Measurements from ENCODE around the gene ZFAND4. TPM values are rescaled to one million over a fixed set of nuclear protein-coding genes. Genes with fewer than 3 reads are reported as not detected.
A peak's percentile ranks its signal among the peaks of the same experiment; 100 is the strongest.
"Not testable (repeated sequence)": the region's sequence is repeated elsewhere in the genome, so short reads cannot be mapped to it uniquely, and the experiment has no call there.

Gene ZFAND4
- total RNA-seq, 2 experiments from 2014 or later = 30.4 to 34.5 TPM

DNA sequence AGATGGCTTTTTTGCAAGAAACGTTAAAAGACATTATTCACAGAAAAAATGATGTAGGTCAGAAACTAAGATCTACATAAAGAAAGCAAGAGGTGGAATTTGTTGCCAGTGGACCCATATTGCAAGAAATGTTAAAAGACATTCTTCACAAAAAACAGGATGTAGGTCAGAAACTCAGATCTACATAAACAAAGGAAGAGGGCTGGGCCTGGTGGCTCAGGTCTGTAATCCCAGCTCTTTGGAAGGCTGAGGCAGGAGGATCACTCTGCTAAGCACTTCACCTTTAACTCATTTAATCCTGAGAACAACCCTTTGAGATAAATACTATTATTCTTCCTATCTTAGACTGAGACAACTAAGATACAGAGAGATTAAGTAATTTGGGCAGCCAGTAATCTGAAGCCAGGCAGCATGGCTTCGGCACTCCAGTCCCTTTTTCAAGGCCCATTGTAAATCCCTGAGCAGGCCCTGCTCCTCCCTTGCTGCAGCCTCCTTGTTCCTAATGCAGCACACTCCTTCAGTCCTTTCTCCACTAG is 11.6 kb downstream of the ZFAND4 start:
- no peaks in the 10 kb centered on the region for H3K27me3 Mint-ChIP-seq
- ATAC-seq (ENCODE audit: poor library complexity) = no peak
- peaks cover 85% of the 10 kb centered on the region for H3K36me3 Mint-ChIP-seq (ENCODE audit: low read depth)
- ChIA-PET CTCF (no interaction called here), POLR2A (no interaction called here)
- DNase-seq = no peak
- H3K27me3 ChIP-seq (ENCODE audit: control insufficient read depth in 1 of 2, insufficient read depth in 2 of 2, low read length in 2 of 2) = no peaks in the 10 kb centered on the region
- intact Hi-C loops (cut with DNase I, micrococcal nuclease) = no loop called here
- H3K4me3 ChIP-seq (ENCODE audit: low read length) = no peak overlapping the region
- H3K27ac Mint-ChIP-seq = no peak overlapping the region
- peaks cover 3% of the 10 kb centered on the region for H3K4me1 ChIP-seq (ENCODE audit: insufficient read depth, low read length)
- H3K4me3 Mint-ChIP-seq = no peak overlapping the region
- peaks cover 18 to 20% of the 10 kb centered on the region in 2 experiments for H3K9me3 ChIP-seq (ENCODE audit: control insufficient read depth in 1 of 2, insufficient read depth in 1 of 2, low read length in 2 of 2)
- no peak overlapping the region for H3K27ac ChIP-seq (ENCODE audit: low read depth in 1 of 2, low read length in 2 of 2)
- TF ChIP-seq, protein P1, sequence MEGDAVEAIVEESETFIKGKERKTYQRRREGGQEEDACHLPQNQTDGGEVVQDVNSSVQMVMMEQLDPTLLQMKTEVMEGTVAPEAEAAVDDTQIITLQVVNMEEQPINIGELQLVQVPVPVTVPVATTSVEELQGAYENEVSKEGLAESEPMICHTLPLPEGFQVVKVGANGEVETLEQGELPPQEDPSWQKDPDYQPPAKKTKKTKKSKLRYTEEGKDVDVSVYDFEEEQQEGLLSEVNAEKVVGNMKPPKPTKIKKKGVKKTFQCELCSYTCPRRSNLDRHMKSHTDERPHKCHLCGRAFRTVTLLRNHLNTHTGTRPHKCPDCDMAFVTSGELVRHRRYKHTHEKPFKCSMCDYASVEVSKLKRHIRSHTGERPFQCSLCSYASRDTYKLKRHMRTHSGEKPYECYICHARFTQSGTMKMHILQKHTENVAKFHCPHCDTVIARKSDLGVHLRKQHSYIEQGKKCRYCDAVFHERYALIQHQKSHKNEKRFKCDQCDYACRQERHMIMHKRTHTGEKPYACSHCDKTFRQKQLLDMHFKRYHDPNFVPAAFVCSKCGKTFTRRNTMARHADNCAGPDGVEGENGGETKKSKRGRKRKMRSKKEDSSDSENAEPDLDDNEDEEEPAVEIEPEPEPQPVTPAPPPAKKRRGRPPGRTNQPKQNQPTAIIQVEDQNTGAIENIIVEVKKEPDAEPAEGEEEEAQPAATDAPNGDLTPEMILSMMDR (IDR thresholded peaks at IDR 0.05) = no peak
- peaks cover 33% of the 10 kb centered on the region for H3K36me3 ChIP-seq (ENCODE audit: insufficient read depth, low read length)
- H3K4me1 Mint-ChIP-seq (ENCODE audit: low read depth) = peaks cover 43% of the 10 kb centered on the region
- peaks cover 5% of the 10 kb centered on the region for H3K9me3 Mint-ChIP-seq

DNA sequence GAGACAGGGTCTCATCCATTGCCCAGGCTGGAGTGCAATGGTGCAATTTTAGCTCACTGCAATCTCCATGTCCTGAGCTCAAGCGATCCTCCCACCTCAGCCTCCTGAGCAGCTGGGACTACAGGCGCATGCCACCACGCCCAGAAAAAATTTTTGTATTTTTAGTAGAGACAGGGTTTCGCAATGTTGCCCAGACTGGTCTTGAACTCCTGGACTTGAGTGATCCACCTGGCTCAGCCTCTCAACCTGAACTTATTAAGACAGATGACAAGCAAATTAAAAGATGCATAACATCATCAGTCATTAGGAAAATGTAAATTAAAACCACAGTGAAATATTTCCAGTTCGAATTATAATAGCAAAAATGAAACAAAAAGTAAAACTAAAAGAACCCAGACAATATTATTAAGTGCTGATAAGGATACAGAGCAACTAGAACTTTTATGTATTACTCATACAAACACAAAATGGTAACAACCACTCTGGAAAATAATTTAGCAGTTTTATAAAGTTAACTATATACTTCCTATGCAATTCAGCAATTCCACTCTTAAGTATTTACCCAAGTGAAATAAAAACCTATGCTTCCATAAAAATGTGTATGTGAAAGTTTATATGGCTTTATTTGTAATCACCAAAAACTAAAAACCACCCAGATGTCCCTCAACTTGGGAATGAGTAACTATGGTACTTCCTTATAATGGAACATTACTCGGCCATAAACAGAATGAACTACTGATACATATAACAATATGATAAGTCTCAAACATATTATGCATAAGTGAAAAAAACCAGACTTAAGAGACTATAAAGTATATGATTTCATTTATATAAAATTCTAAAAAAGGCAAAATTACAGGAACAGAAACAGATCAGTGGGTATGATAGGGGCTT is 15.3 kb downstream of the ZFAND4 start:
- Histone ChIP-seq H3K27ac (ENCODE audit: low read depth in 1 of 2, low read length in 2 of 2) (no peak overlapping the region), H3K4me3 (ENCODE audit: low read length) (no peak overlapping the region), H3K9me3 (ENCODE audit: control insufficient read depth in 1 of 2, insufficient read depth in 1 of 2, low read length in 2 of 2) (peaks cover 18 to 20% of the 10 kb centered on the region in 2 experiments), H3K36me3 (ENCODE audit: insufficient read depth, low read length) (peaks cover 30% of the 10 kb centered on the region), H3K27me3 (ENCODE audit: control insufficient read depth in 1 of 2, insufficient read depth in 2 of 2, low read length in 2 of 2) (no peaks in the 10 kb centered on the region), H3K4me1 (ENCODE audit: insufficient read depth, low read length) (peaks cover 3% of the 10 kb centered on the region)
- Mint-ChIP-seq H3K4me3 (no peak overlapping the region), H3K27ac (no peak overlapping the region), H3K36me3 (ENCODE audit: low read depth) (peaks cover 97% of the 10 kb centered on the region), H3K9me3 (peaks cover 5% of the 10 kb centered on the region), H3K27me3 (no peaks in the 10 kb centered on the region), H3K4me1 (ENCODE audit: low read depth) (peaks cover 74% of the 10 kb centered on the region)
- peak in 1 of 14 experiments; percentile 14 for DNase-seq
- POLR2A ChIA-PET = interaction anchor here (0.7 kb wide), 1 partner anchor 17 kb away, joined by 4 read pairs; no protein-coding TSS in a partner anchor
- TF ChIP-seq, protein P1 (IDR thresholded peaks at IDR 0.05) = no peak
- ATAC-seq (ENCODE audit: poor library complexity) = no peak
- CTCF ChIA-PET = no interaction called here
- intact Hi-C loops (cut with DNase I, micrococcal nuclease) = no loop called here

DNA sequence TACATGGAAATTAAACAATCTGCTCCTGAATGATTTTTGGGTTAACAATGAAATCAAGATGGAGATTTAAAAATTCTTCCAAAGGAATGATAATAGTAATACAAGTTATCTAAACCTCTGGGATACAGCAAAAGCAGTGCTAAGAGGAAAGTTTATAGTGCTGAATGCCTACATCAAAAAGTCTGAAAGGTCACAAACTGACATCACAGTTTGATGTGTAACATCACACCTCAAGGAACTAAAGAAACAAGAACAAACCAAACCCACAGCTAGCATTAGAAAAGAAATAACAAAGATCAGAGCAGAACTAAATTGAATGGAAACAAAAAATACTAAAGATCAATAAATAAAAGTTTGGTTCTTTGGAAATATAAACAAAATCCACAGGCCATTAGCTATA is 17.4 kb downstream of the ZFAND4 start:
- no peak overlapping the region for H3K4me3 Mint-ChIP-seq
- intact Hi-C loops (cut with DNase I, micrococcal nuclease) = no loop called here

DNA sequence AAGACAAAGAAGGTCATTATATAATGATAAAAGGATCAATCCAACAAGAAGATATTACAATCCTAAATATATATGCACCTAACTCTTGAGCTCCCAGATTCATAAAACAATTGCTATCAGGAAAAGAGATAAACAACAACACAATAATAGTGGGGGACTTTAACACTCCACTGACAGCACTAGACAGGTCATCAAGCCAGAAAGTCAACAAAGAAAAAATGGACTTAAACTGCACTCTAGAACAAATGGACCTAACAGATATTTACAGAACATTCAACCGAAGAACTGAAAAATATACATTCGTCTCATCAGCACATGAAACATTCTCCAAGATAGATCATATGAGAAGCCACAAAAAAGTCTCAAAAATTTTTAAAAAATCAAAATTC is 17.8 kb downstream of the ZFAND4 start:
- DNase-seq; H3K4me1 ChIP-seq (ENCODE audit: insufficient read depth, low read length); H3K27ac ChIP-seq (ENCODE audit: low read depth in 1 of 2, low read length in 2 of 2); H3K4me3 ChIP-seq (ENCODE audit: low read length); H3K27me3 ChIP-seq (ENCODE audit: control insufficient read depth in 1 of 2, insufficient read depth in 2 of 2, low read length in 2 of 2); H3K9me3 Mint-ChIP-seq; ATAC-seq (ENCODE audit: poor library complexity); H3K27me3 Mint-ChIP-seq; H3K27ac Mint-ChIP-seq; H3K9me3 ChIP-seq (ENCODE audit: control insufficient read depth in 1 of 2, insufficient read depth in 1 of 2, low read length in 2 of 2); intact Hi-C loops (cut with DNase I, micrococcal nuclease); H3K4me3 Mint-ChIP-seq: not testable (repeated sequence)
- Mint-ChIP-seq H3K36me3 (ENCODE audit: low read depth) (peaks cover 89% of the 10 kb centered on the region), H3K4me1 (ENCODE audit: low read depth) (peaks cover 61% of the 10 kb centered on the region)
- CTCF ChIA-PET = interaction anchor here (0.7 kb wide), 1 partner anchor 745 kb away, joined by 3 read pairs; no protein-coding TSS in a partner anchor
- H3K36me3 ChIP-seq (ENCODE audit: insufficient read depth, low read length) = peaks cover 23% of the 10 kb centered on the region
- POLR2A ChIA-PET = interaction anchor here (1.9 kb wide), 1 partner anchor 18 kb away, joined by 5 read pairs; the partner anchor contains the start of gene ZFAND4

More for the DNA sequence above, 17.4 kb downstream of the ZFAND4 start:
- no peak for DNase-seq
- no peaks in the 10 kb centered on the region for H3K27me3 Mint-ChIP-seq
- no peaks in the 10 kb centered on the region for H3K27me3 ChIP-seq (ENCODE audit: control insufficient read depth in 1 of 2, insufficient read depth in 2 of 2, low read length in 2 of 2)
- H3K4me1 Mint-ChIP-seq (ENCODE audit: low read depth) = peaks cover 62% of the 10 kb centered on the region
- TF ChIP-seq, protein P1 (IDR thresholded peaks at IDR 0.05) = no peak
- no peak overlapping the region for H3K27ac ChIP-seq (ENCODE audit: low read depth in 1 of 2, low read length in 2 of 2)
- H3K4me1 ChIP-seq (ENCODE audit: insufficient read depth, low read length) = peaks cover 3% of the 10 kb centered on the region
- no peaks in the 10 kb centered on the region for H3K9me3 Mint-ChIP-seq
- peaks cover under 1 to 9% of the 10 kb centered on the region in 2 experiments for H3K9me3 ChIP-seq (ENCODE audit: control insufficient read depth in 1 of 2, insufficient read depth in 1 of 2, low read length in 2 of 2)
- H3K36me3 ChIP-seq (ENCODE audit: insufficient read depth, low read length) = peaks cover 25% of the 10 kb centered on the region
- H3K36me3 Mint-ChIP-seq (ENCODE audit: low read depth) = peaks cover 94% of the 10 kb centered on the region
- ChIA-PET POLR2A (no interaction called here), CTCF (interaction anchor here (0.7 kb wide), 1 partner anchor 745 kb away, joined by 3 read pairs; no protein-coding TSS in a partner anchor)
- H3K27ac Mint-ChIP-seq = no peak overlapping the region
- no peak for ATAC-seq (ENCODE audit: poor library complexity)
- H3K4me3 ChIP-seq (ENCODE audit: low read length) = no peak overlapping the region

All from CD4-positive, alpha-beta T cell (primary cell).